GM18519 (cell line): Measurements from ENCODE around the gene PYCARD.
"Not testable (repeated sequence)": the region's sequence is repeated elsewhere in the genome, so short reads cannot be mapped to it uniquely, and the experiment has no call there.

Experiments used
- ATAC-seq: cut with Tn5 transposase; IDR thresholded peaks from one replicate; pipeline ENCODE4 v1.9.1; 2021; ENCODE audit warnings: mild to moderate bottlenecking, moderate library complexity; ENCODE audit not compliant: unreplicated experiment, low FRiP score

PYCARD gene

GRCh38 chr16:31215287-31216162 lies 13.0 kb upstream of the PYCARD start:
- ATAC-seq: no peak

- no peak for ATAC-seq
These were observed 12.2 kb upstream of the PYCARD start for GRCh38 chr16:31214708-31215286.

GRCh38 chr16:31213877-31214707 lies 11.5 kb upstream of the PYCARD start, which contains the start of gene TRIM72:
TRIM72 (plus strand) TSS chr16:31214119; CDS start chr16:31214739, 620 bp downstream.
- ATAC-seq: no peak

- no peak for ATAC-seq
These were observed 10.8 kb upstream of the PYCARD start for GRCh38 chr16:31213342-31213741.

- no peak for ATAC-seq
These were observed 4.2 kb upstream of the PYCARD start for GRCh38 chr16:31206776-31207175.

- ATAC-seq: no peak
These were observed 2.5 kb upstream of the PYCARD start for GRCh38 chr16:31204871-31205666.

GRCh38 chr16:31201582-31202413 lies 762 bp downstream of the PYCARD start:
- ATAC-seq: no peak

GRCh38 chr16:31200821-31201568 lies 1.6 kb downstream of the PYCARD start:
- no peak for ATAC-seq

GRCh38 chr16:31200111-31200510 lies 2.4 kb downstream of the PYCARD start:
- not testable (repeated sequence) for ATAC-seq

GRCh38 chr16:31199430-31200041 lies 3.0 kb downstream of the PYCARD start:
- ATAC-seq: no peak

- ATAC-seq: no peak
These were observed 4.2 kb downstream of the PYCARD start for GRCh38 chr16:31198207-31198882.

GRCh38 chr16:31196324-31197088 lies 6.1 kb downstream of the PYCARD start:
- no peak for ATAC-seq

GRCh38 chr16:31195861-31196260 lies 6.7 kb downstream of the PYCARD start:
- not testable (repeated sequence) for ATAC-seq

- no peak for ATAC-seq
These were observed 7.7 kb downstream of the PYCARD start for GRCh38 chr16:31194898-31195297.

- no peak for ATAC-seq
These were observed 8.7 kb downstream of the PYCARD start for GRCh38 chr16:31193874-31194273.

GRCh38 chr16:31192856-31193642 lies 9.5 kb downstream of the PYCARD start:
- ATAC-seq: no peak
